SKM-1 (cell line): ENCODE measurements around the gene ADAMTSL4.
"Not testable (repeated sequence)": the region's sequence is repeated elsewhere in the genome, so short reads cannot be mapped to it uniquely, and the experiment has no call there.

Experiments
- DNase-seq: peaks from one replicate; lab custom pipeline; 2025; ENCODE audit not compliant: unreplicated experiment; lab: John Stamatoyannopoulos, UW

ADAMTSL4 gene

GRCh38 chr1:150581437-150581836 is 32.2 kb downstream of the ADAMTSL4 start:
- DNase-seq: not testable (repeated sequence)

DNA sequence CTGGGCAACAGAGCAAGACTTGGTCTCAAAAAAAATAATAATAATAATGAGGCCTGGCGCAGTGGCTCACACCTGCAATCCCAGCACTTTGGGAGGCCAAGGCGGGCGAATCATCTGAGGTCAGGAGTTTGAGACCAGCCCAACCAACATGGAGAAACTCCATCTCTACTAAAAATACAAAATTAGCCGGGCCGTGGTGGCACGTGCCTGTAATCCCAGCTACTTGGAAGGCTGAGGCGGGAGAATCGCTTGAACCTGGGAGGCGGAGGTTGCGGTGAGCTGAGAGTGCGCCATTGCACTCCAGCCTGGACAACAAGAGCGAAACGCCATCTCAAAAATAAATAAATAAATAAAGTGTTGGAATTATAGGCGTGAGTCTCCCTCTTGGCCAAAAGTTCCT is 32.8 kb downstream of the ADAMTSL4 start:
- DNase-seq: not testable (repeated sequence)

DNA sequence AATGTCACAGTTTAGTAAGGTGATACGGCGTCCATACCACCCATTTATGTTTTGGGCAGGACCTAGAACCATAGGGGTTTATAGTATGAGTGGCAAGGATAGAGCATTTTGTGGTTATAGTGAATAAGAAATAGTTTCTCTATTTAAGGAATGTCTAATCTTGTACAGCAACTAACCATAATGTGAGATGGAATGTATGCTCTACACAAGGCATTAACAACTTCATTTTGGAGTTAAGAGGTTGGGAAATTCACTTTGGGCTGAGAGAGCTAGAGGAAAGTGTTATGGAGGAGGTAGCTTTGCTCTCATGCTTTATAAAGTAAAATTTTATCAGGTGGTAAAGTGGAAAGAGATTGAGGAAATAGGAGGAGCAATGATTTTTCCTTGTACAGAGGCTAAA is 33.2 kb downstream of the ADAMTSL4 start:
- DNase-seq: no peak

DNA sequence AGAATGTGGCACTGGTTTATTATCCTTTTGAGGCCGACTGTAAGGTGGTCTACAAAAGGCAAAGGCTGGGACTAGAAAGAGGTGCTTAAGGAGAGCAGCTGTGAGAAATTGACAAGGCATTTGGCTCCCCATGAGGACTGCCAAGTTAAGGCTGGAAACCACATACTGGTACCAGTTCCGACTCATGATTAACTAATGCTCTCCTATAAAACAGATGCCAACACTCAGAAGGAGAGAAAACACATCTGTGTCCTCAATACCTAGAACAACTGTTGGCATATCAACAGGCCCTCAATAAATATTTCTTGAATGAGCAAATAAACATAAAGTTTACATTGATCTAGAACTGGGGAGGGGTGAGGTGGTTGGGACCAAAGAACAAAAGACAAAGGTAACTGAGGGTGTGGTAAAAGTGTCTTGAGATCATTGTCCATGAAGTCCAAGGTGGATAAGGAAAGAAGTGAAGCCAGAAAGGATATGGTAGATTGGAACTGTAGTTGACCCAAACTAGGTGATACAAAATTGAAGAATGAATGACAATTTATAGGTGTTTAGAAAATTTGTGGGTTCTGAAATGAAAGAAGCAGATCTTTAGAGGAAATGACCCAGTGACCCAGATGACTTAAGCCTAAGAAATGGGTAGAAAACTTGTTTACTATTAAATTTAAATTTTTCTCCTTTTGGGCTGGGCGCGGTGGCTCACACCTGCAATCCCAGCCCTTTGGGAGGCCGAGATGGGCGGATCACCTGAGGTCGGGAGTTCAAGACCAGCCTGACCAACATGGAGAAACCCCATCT is 47.1 kb downstream of the ADAMTSL4 start:
- DNase-seq: no peak

GRCh38 chr1:150596976-150597375 is 47.8 kb downstream of the ADAMTSL4 start:
- no peak for DNase-seq

DNA sequence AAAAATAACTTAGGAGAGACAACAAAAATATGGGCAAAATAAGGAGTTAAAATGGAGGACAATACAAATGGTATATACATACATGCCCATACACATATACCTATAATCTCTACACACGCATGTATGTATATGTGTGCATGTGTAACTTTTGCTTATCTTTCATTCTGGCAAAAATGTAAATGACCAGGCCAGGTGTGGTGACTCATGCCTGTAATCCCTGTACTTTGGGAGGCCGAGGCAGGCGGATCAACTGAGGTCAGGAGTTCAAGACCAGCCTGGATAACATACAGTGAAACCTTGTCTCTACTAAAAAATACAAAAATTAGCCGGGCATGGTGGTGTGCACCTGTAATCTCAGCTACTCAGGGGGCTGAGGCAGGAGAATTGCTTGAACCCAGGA is 49.1 kb downstream of the ADAMTSL4 start:
- DNase-seq: not testable (repeated sequence)

- DNase-seq: no peak
Observed at GRCh38 chr1:150601540-150601939, 52.3 kb downstream of the ADAMTSL4 start.

- not testable (repeated sequence) for DNase-seq
Observed at GRCh38 chr1:150602372-150602771, 53.2 kb downstream of the ADAMTSL4 start.

GRCh38 chr1:150603711-150604110 is 54.5 kb downstream of the ADAMTSL4 start:
- no peak for DNase-seq

DNA sequence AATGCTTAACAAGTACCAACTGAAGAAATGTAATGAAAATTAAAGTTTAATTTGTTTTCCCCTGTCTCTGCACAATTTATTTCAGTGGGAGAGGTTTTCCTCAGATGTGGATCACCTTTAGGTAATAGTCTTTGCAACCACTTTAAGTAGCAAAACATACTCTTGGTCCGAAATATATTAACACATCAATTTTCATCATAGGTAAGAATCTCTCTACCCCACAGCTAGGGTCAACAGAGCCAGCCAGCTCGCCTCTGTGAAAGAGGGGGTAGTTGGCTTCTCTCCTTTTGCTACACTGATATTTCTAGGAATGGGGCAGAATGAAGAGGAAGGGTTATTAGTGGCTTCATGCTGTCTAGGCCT is 55.0 kb downstream of the ADAMTSL4 start:
- DNase-seq: no peak

DNA sequence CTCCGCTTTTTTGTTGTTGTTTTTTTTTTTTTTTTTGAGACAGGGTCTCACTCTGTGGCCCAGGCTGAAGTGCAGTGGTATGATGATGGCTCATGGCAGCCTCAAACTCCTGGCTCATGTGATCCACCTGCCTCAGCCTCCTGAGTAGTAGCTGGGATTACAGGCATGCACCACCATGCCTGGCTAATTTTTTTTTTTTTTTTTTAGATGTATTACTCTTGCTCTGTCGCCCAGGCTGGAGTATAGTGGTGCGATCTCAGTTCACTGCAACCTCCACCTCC is 56.2 kb downstream of the ADAMTSL4 start:
- DNase-seq: not testable (repeated sequence)

DNA sequence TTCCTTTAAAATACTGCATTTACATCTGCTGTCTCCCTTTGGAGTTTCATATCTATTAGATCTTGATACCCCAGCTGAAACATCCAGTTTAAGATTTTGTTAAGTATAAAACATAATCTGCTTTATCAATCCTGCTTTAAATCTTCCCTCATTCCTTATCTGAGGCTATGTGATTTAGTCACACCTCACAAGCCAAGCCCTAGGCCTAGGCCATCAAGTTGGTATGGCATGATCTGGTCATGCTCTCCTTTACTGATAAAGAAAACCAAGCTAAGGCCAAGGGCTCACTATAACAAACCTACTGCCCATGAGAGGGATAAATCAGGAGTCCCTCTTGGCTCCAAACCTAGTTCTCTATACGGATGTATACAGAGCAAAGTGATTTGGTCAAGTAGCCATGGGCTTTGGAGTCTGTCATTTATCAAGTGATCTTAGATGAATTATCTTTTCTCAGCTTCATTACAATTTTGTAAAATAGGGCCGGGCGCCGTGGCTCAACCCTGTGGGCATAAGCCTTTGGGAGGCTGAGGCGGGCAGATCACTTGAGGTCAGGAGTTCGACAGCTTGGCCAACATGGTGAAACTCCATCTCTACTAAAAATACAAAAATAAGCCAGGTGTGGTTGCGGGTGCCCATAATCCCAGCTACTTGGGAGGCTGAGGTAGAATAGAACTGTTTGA is 57.4 kb downstream of the ADAMTSL4 start:
- no peak for DNase-seq

GRCh38 chr1:150609732-150610131 is 60.5 kb downstream of the ADAMTSL4 start:
- DNase-seq: no peak
